GM12801 (cell line): ENCODE measurements around the gene TNRC18.

ENCODE experiments used
- TF ChIP-seq, protein P1 (sequence below): IDR thresholded peaks from one replicate; pipeline ENCODE4 v1.5.1; 2011; ENCODE audit warnings: control low read depth; ENCODE audit not compliant: insufficient read length; ENCODE audit errors: extremely low read depth

The TNRC18 gene, protein sequence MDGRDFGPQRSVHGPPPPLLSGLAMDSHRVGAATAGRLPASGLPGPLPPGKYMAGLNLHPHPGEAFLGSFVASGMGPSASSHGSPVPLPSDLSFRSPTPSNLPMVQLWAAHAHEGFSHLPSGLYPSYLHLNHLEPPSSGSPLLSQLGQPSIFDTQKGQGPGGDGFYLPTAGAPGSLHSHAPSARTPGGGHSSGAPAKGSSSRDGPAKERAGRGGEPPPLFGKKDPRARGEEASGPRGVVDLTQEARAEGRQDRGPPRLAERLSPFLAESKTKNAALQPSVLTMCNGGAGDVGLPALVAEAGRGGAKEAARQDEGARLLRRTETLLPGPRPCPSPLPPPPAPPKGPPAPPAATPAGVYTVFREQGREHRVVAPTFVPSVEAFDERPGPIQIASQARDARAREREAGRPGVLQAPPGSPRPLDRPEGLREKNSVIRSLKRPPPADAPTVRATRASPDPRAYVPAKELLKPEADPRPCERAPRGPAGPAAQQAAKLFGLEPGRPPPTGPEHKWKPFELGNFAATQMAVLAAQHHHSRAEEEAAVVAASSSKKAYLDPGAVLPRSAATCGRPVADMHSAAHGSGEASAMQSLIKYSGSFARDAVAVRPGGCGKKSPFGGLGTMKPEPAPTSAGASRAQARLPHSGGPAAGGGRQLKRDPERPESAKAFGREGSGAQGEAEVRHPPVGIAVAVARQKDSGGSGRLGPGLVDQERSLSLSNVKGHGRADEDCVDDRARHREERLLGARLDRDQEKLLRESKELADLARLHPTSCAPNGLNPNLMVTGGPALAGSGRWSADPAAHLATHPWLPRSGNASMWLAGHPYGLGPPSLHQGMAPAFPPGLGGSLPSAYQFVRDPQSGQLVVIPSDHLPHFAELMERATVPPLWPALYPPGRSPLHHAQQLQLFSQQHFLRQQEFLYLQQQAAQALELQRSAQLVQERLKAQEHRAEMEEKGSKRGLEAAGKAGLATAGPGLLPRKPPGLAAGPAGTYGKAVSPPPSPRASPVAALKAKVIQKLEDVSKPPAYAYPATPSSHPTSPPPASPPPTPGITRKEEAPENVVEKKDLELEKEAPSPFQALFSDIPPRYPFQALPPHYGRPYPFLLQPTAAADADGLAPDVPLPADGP (N-terminal part only)

DNA sequence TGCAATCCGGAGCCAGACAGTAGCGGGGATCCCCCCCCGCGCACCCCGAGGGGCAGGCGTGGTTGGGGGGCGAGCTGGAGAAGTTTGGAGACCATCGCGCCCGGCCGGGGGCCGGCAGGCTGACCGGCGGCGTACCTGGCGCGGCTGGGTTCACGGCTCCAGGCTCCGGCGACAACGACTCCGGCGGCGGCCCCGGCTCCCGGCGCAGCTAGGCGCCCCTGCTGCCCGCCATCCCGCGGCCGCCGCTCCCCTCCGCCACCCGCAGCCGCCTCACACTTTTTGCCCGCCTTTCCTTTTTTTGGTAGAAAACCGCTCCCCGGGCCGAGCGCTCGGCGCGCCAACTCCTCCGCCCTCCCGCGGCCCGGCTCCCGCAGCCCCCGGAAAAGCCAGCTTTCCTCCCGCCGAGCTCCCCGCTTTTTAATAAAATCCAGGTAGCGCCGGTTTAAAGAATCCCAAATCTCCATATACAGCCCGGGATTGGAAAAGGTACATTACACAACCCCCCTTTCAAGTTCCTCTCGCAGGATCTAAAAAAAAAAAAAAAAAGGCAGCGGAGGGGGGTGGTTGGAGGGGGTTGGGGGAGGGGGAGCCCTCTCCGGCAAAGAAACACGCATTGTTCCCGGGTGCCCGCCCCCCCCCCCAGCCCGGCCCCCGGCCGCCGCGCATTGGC lies at the start of gene TNRC18:
TSS of gene TNRC18 (minus strand) at position 529 of the 670 bp plus-strand sequence. CDS start 2,588 bp downstream, outside the sequence.
- TF ChIP-seq, protein P1, sequence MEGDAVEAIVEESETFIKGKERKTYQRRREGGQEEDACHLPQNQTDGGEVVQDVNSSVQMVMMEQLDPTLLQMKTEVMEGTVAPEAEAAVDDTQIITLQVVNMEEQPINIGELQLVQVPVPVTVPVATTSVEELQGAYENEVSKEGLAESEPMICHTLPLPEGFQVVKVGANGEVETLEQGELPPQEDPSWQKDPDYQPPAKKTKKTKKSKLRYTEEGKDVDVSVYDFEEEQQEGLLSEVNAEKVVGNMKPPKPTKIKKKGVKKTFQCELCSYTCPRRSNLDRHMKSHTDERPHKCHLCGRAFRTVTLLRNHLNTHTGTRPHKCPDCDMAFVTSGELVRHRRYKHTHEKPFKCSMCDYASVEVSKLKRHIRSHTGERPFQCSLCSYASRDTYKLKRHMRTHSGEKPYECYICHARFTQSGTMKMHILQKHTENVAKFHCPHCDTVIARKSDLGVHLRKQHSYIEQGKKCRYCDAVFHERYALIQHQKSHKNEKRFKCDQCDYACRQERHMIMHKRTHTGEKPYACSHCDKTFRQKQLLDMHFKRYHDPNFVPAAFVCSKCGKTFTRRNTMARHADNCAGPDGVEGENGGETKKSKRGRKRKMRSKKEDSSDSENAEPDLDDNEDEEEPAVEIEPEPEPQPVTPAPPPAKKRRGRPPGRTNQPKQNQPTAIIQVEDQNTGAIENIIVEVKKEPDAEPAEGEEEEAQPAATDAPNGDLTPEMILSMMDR: no peak

DNA sequence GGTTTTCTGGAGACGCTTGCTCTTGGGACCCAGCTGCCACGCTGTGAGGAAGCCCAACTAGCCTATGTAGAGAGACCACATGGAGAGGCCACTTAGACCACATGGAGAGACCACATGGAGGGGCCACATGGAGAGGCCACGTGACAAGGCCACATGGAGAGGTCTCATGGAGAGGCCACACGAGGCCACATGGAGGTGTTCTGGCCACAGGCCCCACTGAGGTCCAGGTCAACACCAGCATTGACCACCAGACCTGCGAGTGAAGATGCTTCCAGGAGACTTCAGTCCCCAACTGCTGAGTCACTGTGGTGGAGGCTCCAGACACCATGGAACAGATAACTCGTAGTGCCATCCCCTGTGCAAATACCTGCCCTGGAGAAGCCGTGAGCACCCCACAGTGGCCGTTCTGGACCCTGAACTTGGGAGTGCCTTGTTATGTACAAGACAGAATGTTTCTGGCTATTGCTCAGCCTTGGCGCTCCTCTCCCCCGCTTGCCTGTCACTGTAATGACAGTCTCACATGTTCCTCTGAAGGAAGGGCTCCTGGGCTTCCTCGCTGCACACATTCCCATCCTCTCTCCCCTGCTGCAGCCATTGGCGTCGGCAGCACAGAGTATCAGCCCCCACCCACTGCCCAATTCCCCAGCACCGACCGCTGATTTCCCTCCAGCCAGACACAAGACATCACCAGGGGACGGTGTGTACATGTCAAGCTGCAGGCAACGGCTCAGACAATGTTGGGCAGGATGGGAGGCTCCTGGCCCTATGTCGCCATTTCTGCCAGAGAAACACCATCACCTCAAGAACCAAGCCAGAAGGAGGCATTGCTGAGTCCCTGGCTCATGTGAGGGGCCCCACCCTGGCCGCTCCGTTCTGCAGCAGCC lies 49.0 kb upstream of the TNRC18 start:
- TF ChIP-seq, protein P1: no peak

DNA sequence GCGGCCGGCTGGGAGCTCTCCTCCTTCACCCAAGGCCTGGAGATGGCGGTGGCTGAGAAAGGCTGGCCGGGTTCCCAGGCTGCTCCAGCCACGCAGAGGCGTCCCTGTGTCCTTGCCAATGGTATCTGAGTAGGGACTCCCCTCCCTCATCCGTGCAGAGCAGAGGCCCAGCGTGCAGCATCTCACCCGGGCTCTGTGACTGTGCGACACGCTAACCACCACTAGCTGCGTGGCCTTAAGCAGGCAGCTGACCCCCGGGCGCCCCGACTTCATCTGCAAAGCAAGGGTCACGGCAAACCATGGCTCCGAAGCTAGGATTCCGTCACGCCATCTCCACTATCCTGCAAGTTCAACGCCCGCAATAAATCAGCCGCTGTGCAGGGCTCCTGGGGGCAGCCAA lies 47.2 kb upstream of the TNRC18 start:
- TF ChIP-seq, protein P1: no peak

DNA sequence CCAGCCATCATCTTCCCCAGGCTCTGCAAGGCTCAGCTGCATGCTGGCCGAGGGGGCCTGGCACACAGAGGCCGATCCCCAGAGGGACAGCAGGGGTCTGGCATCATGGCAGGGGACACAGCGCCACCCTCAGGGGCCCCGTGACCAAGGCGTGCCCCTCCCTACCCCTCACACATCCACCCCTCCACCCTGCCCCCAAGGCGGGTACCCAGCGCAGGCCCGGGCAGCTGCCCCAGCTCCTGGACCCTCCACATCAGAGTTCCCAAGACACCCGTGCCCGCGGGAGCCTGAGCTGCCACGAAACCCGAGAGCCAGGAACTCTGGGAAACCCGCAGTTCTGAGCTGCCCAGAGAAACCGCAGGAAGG lies 46.5 kb upstream of the TNRC18 start:
- TF ChIP-seq, protein P1: no peak

DNA sequence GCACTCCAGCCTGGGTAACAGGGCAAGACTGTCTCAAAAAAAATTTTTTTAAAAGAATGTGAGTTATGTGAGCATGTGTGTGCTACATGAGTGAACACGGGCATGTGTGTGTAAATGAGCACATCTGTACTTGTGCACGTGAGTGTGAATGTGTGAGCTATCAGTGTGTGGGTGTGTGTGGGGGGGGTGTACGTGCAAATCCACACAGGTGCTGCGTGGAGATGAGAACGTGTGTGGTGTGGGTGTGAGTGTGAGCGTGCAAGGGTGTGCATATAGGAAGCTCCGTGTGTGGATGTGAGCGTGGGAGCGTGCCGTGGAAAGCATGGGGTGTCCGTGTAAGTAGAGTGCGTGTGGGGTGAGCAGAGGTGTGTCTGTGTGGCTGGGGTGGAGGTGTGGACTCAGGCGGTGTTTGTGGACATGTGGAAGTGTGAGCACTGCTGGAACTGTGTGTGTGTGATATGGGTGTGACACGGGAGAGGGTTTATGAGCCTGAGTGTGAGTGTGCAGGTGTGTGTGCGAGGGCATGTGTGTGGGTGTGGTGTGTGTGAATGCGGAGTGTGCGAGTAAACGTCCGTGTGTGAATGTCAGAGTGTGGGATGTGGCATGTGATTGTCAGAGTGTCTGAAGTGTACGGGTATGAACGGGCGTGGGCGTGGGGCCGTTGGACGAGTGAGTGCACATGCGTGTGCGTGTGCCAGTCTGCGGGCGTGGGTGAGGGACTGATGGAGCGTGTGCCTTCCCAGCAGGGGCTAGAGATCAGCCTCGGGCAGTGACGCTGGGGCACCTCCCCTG lies 45.9 kb upstream of the TNRC18 start:
- TF ChIP-seq, protein P1: no peak

DNA sequence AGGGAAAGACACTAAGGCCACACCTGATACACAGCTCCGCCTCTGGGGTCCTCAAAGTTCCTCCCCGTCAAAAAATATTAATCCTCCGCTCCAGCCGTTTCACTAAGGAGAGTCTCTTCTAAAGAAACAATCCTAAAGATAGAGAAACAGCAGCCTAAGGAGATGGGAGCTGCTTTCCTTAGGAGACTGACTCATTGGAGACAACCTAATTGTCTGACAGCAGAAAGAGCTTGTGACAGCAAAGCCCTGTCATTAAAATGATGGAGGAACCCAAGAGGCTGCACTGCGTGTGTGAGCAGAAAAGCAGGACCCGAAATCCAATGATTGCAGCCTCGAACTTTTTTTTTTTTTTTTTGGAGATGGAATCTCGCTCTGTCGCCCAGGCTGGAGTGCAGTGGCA lies 44.0 kb upstream of the TNRC18 start:
- TF ChIP-seq, protein P1: no peak
